MCF 10A (cell line): ENCODE results near the gene CNOT8. TPM values are rescaled to one million over a fixed set of nuclear protein-coding genes. Genes with fewer than 3 reads are reported as not detected.

Experiments
- BruUV-seq: library from RNA; stranded (reverse); fragments of 400-500 nt; replicated peaks from 2 replicates; lab custom pipeline; 2021; lab: Mats Ljungman, UMichigan
- CTCF ChIA-PET: fragments of 300-600 bp; sonication (Branson Sonifier 250); formaldehyde crosslinking; extraction: SDS; loops from one replicate; lab custom pipeline; 2021; ENCODE audit warnings: antibody characterized with exemption, inconsistent platforms; lab: Yijun Ruan, JAX
- POLR2A ChIA-PET: fragments of 300-600, 350-650 bp; sonication (Branson Sonifier 250); formaldehyde crosslinking; extraction: SDS; loops from one replicate; lab custom pipeline; 2020; ENCODE audit warnings: antibody characterized with exemption, inconsistent platforms; lab: Yijun Ruan, JAX
- DNase-seq: peaks from one replicate; pipeline ENCODE4 v3.0.0-alpha.2; 2018; ENCODE audit not compliant: unreplicated experiment
- H3K27ac Mint-ChIP-seq: one replicate; pipeline ENCODE4 v1.8.0; 2022; ENCODE audit warnings: mild to moderate bottlenecking, low read depth, mixed read lengths; ENCODE audit not compliant: unreplicated experiment
- H3K27me3 Mint-ChIP-seq: one replicate; pipeline ENCODE4 v1.8.0; 2022; ENCODE audit warnings: mixed read lengths; ENCODE audit not compliant: insufficient read depth, unreplicated experiment
- H3K36me3 Mint-ChIP-seq: one replicate; pipeline ENCODE4 v1.8.0; 2022; ENCODE audit warnings: mild to moderate bottlenecking, moderate library complexity, mixed read lengths; ENCODE audit not compliant: insufficient read depth, unreplicated experiment
- H3K4me1 Mint-ChIP-seq: one replicate; pipeline ENCODE4 v1.8.0; 2022; ENCODE audit warnings: mixed read lengths; ENCODE audit not compliant: insufficient read depth, unreplicated experiment
- H3K4me3 Mint-ChIP-seq: one replicate; pipeline ENCODE4 v1.8.0; 2022; ENCODE audit warnings: mild to moderate bottlenecking, moderate library complexity, mixed read lengths; ENCODE audit not compliant: unreplicated experiment
- H3K9me3 Mint-ChIP-seq: one replicate; pipeline ENCODE4 v1.8.0; 2022; ENCODE audit warnings: mixed read lengths; ENCODE audit not compliant: unreplicated experiment
- CTCF ChIP-seq: fragments of 200-600 bp; IDR thresholded peaks from one replicate; pipeline ENCODE4 v1.8.0; 2022; ENCODE audit warnings: antibody characterized with exemption, mild to moderate bottlenecking; ENCODE audit not compliant: unreplicated experiment
- intact Hi-C: fragments of 100-400 bp; cut with micrococcal nuclease; formaldehyde crosslinking; loops from 2 replicates; pipeline ENCODE4 v1.14.1; 2022
- total RNA-seq: library from RNA; stranded (reverse); gene quantifications from 2 replicates; pipeline ENCODE4 v1.2.3, GENCODE V29; 2022

The CNOT8 gene
- total RNA-seq, 1 experiment from 2014 or later, result 52.3 TPM

GRCh38 chr5:154816891-154817492 lies 41.4 kb upstream of the CNOT8 start:
- no peak for DNase-seq
- H3K27ac Mint-ChIP-seq, result peak overlapping the region; percentile 5
- H3K9me3 Mint-ChIP-seq, result no peaks in the 10 kb centered on the region
- TF ChIP-seq CTCF, result no peak
- peaks cover 97% of the 10 kb centered on the region for H3K36me3 Mint-ChIP-seq
- intact Hi-C loops, result no loop called here
- ChIA-PET CTCF (no interaction called here), POLR2A (interaction anchor here (0.6 kb wide), 1 partner anchor 185 kb away, joined by 3 read pairs; no protein-coding TSS in a partner anchor)
- H3K4me1 Mint-ChIP-seq, result peaks cover 12% of the 10 kb centered on the region
- BruUV-seq, result TSS peak; percentile 22
- H3K4me3 Mint-ChIP-seq, result no peak overlapping the region
- no peaks in the 10 kb centered on the region for H3K27me3 Mint-ChIP-seq

- ChIA-PET POLR2A (interaction anchor here (0.6 kb wide), 1 partner anchor 185 kb away, joined by 3 read pairs; no protein-coding TSS in a partner anchor), CTCF (interaction anchor here (0.5 to 1.9 kb wide), 3 partner anchors 8 to 167 kb away, joined by 3 to 13 read pairs (median 4); no protein-coding TSS in a partner anchor)
- intact Hi-C loops, result no loop called here
- DNase-seq, result no peak
- TF ChIP-seq CTCF, result no peak
- Mint-ChIP-seq H3K9me3 (no peaks in the 10 kb centered on the region), H3K4me3 (no peak overlapping the region), H3K4me1 (peaks cover 11% of the 10 kb centered on the region), H3K27me3 (no peaks in the 10 kb centered on the region), H3K27ac (peak overlapping the region; percentile 5), H3K36me3 (peaks cover 97% of the 10 kb centered on the region)
- BruUV-seq, result no TSS peak
Observed at GRCh38 chr5:154817815-154818214, 40.6 kb upstream of the CNOT8 start.

GRCh38 chr5:154818471-154819116 lies 39.8 kb upstream of the CNOT8 start:
- H3K27ac Mint-ChIP-seq, result peak overlapping the region; percentile 34
- no TSS peak for BruUV-seq
- H3K27me3 Mint-ChIP-seq, result no peaks in the 10 kb centered on the region
- CTCF ChIA-PET, result interaction anchor here (0.6 to 1.9 kb wide), 5 partner anchors 9 to 176 kb away, joined by 3 to 13 read pairs (median 3); no protein-coding TSS in a partner anchor
- no peaks in the 10 kb centered on the region for H3K9me3 Mint-ChIP-seq
- no peak for TF ChIP-seq CTCF
- peaks cover 11% of the 10 kb centered on the region for H3K4me1 Mint-ChIP-seq
- no peak for DNase-seq
- intact Hi-C loops, result no loop called here
- no peak overlapping the region for H3K4me3 Mint-ChIP-seq
- peaks cover 97% of the 10 kb centered on the region for H3K36me3 Mint-ChIP-seq
- POLR2A ChIA-PET, result interaction anchor here (0.7 to 2.6 kb wide), 3 partner anchors 11 to 98 kb away, joined by 3 to 13 read pairs (median 4); partner anchors contain the start of gene FAXDC2

GRCh38 chr5:154819546-154819945 lies 38.9 kb upstream of the CNOT8 start:
- no peak for TF ChIP-seq CTCF
- intact Hi-C loops, result no loop called here
- BruUV-seq, result no TSS peak
- POLR2A ChIA-PET, result interaction anchor here (0.7 to 2.6 kb wide), 4 partner anchors 10 to 704 kb away, joined by 3 to 13 read pairs (median 4); partner anchors contain the start of genes CNOT8 and FAXDC2
- Mint-ChIP-seq H3K27me3 (no peaks in the 10 kb centered on the region), H3K4me3 (no peak overlapping the region), H3K27ac (peak overlapping the region; percentile 34), H3K9me3 (no peaks in the 10 kb centered on the region), H3K4me1 (peaks cover 11% of the 10 kb centered on the region), H3K36me3 (peaks cover 95% of the 10 kb centered on the region)
- CTCF ChIA-PET, result interaction anchor here (0.7 to 1.9 kb wide), 4 partner anchors 8 to 169 kb away, joined by 3 to 13 read pairs (median 5); no protein-coding TSS in a partner anchor
- no peak for DNase-seq
